ENCODE data around the gene LRPAP1.
"Not testable (repeated sequence)": the region's sequence is repeated elsewhere in the genome, so short reads cannot be mapped to it uniquely, and the experiment has no call there.

LRPAP1 gene

DNA sequence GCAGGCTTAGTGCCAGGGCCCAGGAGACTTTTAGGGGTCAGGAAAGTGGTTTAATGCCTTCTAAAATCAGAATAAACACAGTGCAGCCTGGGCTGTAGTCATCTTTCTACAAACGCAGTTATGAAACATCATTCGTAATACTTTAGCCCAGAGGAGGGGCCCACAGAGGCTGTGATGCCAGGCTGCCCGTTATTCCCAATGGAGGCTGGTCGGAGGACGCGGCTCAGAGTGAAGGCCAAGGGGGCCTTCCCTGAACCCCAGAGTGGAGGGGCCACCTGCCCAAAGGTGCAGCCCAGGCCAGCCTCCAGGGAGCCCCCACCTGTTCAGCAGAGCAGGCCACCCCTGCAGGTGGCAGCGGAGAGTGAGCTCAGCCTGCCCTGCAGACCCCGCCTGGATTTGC, 29.9 kb upstream of the LRPAP1 start:
- in situ Hi-C loops (cut with HindIII; ENCODE audit: low sequenced_read_pairs): not testable (repeated sequence)

DNA sequence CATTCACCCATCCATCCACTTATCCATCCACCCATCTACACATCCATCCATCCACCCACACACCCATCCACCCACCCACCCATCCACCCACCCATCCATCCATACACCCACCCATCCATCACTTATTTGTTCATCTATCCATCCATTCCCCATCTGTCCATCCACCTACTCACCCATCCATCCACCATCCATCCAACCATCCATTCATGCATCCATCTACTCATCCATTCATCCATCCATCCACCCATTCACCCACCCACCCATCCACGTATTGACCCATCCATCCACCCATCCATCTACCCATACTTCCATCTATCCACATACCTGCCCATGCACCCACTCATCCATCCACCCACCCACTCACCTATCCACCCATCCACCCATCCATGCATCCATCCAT, 28.2 kb upstream of the LRPAP1 start:
- in situ Hi-C loops (cut with HindIII; ENCODE audit: low sequenced_read_pairs): not testable (repeated sequence)

DNA sequence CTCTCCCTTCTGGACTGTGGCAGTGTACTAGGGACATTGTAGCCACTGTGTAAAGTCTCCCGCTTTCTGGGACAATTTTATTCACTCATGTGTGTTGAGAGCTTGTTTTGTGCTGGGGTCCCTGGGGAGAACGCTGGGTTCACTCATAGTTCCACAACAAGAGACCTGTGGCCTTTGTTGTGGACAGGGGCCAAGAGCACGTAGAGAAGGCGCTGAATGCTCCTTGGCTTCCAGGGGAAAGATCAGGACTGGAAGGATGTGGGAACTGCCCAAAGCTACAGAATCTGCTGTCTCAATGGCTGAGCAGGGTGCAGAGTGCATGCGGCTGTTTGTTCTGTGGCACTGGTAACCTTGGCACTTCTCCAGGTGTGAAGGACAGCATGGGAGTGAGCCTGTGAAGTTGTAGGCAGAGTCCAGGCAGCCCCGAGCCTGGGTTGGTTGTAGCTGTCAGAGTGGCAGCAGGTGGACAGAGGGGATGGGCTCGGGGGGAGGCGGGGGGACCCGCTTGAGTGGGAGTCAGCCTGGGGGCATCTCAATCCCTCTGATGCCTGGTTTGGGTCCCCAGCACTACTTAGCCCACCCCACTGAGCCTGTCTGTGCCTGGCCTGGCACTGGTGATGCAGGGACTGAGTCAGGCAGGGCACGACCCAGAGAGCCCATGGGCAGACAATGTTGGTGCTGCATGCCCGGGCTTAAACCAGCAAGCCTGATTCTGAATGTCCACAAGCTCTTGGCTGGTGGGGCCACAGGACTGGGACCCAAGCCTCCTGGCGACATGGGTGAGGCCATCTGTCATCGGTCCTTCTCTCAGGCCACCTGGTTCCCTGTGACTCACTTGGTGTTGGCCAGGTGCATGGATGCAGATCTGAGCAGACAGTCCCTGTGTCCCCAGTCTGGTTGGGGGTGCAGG, 27.4 kb upstream of the LRPAP1 start:
- in situ Hi-C loops (cut with HindIII; ENCODE audit: low sequenced_read_pairs): not testable (repeated sequence)

DNA sequence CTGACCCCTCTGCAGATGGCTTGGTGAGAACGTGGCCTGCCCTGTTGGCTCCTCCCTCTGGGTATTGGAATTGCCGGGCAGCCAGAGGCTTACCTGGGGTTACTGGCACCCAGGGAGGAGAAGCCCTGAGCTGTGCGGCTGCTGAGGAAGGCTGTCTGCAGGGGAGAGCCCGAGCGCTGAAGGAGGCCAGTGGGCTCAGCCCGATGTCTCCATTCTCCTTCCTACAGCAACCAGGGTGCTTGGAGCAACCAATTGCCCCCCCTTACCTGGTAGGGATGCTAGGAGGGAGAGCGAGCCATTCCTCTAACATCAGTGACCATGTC, 26.3 kb upstream of the LRPAP1 start:
- in situ Hi-C loops (cut with HindIII; ENCODE audit: low sequenced_read_pairs): not testable (repeated sequence)

DNA sequence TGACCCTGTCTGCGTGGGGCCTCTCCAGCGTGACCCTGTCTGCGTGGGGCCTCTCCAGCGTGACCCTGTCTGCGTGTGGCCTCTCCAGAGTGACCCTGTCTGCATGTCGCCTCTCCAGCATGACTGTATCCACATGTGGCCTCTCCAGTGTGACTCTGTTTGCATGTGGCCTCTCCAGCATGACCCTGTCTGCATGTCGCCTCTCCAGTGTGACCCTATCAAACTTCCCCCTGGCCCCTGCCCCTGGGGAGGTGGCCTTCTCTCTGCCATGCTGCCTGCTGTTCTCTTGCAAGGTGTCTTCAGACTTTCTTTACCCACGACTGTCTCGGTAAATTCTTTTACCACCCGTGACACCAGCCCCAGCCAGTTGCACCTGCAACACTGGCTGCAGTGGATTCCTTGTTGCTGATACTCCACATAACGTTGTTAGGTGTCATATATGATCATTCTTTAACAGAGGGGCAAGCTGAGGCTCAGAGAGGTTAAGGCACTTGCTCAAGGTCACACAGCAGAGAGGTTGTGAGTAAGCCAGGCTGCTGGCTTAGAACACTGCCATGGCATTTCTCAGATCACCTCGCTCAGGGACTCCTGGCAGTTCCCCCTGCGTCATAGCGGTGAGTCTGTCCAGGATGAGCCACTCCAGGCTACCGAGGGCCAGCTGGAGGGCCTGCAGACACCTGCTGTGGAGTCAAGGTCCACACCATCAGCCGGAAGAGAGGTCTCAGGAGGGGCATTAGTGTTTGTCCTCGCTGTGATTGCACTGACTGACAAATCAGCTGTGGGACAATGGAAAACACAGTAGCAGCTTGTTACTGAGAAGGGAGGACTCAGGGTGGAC, 25.7 kb upstream of the LRPAP1 start:
- in situ Hi-C loops (cut with HindIII; ENCODE audit: low sequenced_read_pairs): not testable (repeated sequence)

DNA sequence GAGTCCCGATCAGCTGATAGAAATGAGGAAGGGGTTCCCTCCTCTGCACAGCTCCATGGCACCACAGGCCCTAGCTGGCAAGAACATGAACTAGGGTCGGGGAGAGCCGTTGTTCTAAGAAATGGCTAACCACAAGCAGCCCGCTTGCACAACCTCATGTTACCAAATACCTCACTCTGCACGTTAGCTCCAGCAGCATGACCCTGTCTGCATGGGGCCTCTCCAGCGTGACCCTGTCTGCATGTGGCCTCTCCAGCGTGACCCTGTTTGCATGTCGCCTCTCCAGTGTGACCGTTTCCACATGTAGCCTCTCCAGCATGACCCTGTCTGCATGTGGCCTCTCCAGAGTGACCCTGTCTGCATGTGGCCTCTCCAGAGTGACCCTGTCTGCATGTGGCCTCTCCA, 24.9 kb upstream of the LRPAP1 start:
- in situ Hi-C loops (cut with HindIII; ENCODE audit: low sequenced_read_pairs): not testable (repeated sequence)

DNA sequence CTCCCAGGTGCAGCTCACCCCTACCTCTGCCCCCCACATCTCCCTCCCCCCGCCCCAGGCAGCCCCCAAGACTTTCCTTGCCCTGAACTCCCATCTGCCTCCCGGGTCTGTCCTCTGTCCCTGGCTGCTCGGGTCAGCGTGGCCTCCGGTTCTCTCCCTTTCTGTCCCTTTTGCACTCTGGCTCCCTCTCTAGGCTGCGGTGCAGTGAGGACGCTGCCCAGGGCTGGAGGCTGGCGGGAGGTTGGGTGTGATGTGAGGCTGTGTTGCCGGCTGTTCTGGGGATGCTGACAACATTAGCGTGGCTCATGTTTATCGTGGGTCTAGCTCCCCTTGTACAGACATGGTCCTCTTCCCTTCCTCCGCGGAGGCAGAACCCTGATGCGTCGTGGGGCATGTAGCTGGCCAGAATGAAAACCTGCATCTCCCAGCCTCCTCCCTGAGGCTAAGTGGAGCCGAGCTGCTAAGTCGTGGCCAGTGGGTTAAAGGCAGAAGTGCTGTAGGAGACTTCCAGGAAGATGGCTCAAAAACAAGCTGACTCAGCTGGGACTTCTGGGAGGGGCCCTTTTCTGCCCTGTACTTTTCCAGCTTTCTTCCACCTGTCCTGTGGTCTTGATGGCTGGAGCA, 24.1 kb upstream of the LRPAP1 start:
- in situ Hi-C loops (cut with HindIII; ENCODE audit: low sequenced_read_pairs): not testable (repeated sequence)

DNA sequence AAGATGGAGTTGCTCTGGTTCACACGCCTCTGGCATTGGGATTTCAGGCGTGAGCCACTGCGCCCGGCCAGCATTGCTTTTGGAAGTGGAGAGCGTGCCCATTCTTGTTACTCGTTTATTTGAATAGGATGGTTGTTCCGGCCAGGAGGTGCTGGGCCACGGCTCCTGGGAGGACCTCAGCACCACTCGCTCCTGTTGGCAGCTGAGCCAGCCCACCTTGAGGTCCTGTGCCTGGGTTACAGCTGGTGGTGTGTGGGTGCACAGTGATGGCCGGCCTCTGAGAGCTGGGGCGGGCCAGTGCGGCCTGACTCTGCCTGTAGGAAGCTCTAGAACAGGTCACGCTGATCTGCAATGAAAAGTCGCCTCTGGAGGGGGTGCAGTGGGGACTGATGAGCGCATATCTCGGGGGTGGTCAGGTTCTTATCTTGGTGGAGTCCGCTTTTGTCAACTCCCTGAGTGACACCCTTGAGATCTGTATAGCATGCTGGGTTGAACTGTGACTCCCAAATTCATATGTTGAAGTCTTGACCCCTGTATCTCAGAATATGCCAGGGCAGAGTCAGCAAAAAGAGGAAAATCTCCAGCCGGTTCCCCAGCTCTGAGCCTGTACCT, 23.3 kb upstream of the LRPAP1 start:
- in situ Hi-C loops (cut with HindIII; ENCODE audit: low sequenced_read_pairs): not testable (repeated sequence)

DNA sequence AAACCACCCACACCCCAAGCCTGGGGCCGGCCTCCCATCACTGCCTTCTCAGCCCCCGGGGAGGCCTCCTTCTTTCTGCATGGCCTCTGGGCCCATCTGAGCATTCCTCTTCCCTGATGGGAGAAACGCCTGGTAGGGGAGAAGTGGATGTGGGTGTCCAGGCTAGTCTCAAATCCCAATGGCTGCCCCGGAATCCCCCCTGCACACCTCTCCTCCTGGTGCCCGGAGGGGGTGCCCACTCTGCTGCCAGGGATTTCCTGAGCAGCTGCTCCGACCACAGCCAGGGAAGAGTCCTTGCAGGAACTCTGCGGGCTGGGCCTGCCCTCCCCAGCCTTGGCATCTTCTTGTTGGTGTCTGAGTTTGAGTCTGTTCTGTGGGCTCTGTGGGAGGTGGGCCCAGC, 19.1 kb upstream of the LRPAP1 start:
- in situ Hi-C loops (cut with HindIII; ENCODE audit: low sequenced_read_pairs): not testable (repeated sequence)

DNA sequence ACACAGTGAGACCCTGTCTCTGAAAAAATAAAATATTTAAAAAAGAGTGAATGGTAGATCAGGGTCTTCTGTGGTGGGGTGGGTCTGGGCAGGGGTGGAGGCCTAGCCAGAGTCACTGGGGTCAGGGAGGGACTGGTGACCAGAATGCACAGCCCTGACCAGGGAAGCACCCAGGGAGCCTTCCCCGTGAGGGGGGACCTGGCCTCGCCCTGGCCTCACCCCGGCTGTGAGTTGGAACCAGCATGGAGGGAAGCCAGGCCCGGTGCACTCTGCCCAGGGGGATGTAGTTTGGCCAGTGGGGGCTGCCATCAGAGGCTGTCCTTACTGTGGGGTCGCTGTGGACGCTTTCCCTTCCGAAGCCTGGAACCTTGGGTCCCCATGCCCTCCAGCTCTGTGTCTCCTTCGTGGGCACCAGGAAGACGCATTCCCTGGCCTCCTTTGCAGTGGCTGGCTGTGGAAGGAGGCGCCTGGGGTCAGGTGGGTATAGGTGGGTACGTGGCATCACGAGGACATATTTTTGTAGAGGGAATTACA, 18.6 kb upstream of the LRPAP1 start:
- in situ Hi-C loops (cut with HindIII; ENCODE audit: low sequenced_read_pairs): not testable (repeated sequence)

DNA sequence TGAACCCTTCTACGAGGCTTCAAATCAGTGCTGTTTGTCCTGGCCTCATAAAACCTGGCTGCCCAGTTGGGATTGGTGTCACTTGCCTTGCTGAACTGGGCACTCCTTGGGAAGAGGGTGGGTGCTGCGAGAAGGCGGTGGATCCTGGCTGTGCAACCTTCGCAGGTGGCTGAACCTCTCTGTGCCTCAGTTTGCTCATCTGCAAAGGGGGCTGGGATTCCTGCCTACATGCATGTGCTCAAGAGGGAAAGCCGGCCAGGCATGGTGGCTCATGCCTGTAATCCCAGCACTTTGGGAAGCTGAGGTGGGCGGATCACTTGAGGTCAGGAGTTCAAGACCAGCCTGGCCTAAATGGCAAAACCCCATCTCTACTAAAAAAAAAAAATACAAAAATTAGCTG, 17.8 kb upstream of the LRPAP1 start:
- in situ Hi-C loops (cut with HindIII; ENCODE audit: low sequenced_read_pairs): not testable (repeated sequence)

DNA sequence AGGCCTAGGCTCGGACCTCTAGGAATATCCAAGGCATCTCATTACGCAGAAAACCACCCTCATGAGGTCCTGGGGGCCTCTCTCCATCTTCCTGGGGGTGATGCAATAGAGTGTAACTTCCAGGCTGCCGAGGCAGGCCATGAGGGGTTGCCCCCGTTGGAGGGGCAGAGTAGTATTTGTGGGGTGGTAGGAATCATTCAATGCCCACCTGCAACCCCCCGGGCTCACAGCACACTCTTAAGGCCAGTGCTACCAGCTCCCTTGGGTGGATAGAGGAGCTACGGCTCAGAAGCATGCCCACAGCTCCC, 17.4 kb upstream of the LRPAP1 start:
- in situ Hi-C loops (cut with HindIII; ENCODE audit: low sequenced_read_pairs): not testable (repeated sequence)

DNA sequence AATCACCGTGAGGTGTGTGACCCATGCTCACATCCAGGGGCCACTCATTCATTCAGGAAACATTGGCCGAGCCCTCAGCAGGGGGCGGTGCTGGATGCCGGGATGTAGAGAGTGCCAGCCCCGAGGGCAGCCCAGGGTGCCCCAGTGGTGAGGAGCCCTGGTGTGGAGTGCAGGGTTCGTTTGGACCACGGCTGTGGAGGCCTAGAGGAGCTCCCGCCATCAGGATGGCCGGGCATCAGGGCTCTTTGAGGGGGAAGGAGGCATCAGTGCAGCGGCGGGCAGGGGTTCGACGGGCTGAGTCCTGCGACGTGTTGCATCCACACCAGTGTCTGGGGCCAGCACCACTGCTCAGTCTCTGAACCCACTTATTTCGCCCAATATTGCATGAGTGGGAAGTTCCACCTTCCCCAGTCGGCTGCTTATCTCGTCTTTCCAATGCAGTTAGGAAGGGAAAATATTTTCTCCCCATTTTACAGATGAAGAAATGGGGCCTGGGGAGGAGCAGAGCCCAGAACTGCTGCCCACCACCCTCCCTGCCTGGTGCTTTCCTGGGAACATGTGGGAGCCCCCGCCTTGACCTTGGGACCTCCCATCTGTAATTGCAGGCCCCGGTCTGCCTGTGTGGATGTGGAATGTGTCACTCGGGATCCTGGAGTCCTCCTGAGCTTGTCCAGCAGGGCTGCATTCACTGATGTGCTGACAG, 16.9 kb upstream of the LRPAP1 start:
- in situ Hi-C loops (cut with HindIII; ENCODE audit: low sequenced_read_pairs): not testable (repeated sequence)

DNA sequence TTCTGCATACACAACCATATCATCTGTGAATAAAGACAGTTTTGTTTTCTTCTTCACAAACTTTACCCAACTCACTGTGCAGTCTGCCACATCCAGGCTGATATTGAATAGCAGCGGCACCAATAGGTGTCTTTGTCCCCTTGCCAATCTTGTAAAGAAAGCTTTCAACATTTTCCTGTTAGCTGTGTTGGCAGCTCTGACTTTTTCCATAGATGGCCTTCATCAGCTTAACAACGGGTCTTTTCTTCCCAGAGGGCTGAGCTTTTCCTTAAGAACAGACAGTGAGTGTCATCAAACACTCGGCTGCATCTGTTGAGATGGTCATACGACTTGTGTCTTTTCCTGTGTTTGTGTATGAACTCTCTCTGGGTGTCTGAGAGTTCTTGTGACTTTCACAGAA, 14.5 kb upstream of the LRPAP1 start:
- in situ Hi-C loops (cut with HindIII; ENCODE audit: low sequenced_read_pairs): not testable (repeated sequence)

DNA sequence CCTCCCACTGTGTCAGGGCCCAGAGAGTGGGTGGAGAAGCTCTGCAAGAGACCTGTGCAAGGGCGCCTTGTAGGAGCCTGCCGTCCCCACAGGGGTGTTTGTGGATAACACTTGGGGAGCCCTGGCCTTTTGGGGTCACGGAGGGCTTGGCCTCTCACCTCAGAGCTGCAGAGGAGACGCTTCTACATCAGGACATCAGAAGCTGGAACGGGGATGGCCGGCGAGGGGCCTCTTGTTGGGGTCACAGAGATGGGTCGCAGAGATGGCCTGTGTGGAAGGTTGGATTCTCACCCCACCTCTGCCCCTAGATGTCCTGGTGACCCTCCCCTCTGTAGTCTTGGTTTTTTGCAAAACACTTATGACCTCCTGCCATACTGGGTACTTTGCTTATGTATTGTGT, 13.1 kb upstream of the LRPAP1 start:
- in situ Hi-C loops (cut with HindIII; ENCODE audit: low sequenced_read_pairs): not testable (repeated sequence)

DNA sequence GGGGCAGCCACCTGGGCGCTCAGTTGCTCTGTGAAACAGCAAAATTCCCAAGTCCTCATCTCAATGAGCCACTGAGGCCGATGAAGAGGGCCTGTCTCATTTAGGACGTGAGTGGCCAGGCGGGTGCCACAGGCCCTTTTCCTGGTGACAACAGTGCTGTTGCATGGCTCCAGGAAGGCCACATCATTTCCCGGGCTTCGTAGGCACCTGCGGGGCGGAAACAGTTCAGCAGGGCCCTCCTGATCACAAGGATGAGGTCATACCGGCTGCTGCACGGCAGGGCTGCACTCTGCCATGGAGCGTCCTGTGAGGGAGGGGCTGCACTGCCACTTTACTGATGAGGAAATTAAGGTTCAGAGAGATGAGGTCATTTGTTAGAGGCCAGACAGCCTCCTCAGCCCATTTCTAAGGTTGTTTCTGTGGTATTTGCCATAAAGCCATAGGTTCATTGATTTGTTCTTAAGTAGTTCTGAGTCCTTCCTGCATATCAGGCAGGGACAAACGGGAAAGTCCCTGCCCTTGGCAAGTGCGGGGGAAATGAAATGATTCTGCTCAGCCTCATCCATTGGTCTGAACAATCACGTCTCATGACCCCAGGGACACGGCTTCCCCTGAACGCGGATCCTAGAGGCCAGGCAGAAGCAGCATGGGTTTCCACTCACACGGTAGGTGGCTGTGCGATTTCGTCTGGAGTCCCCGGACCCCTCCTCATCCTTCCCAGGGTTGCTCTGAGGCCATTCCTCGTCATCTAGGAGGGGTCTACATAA, 12.2 kb upstream of the LRPAP1 start:
- in situ Hi-C loops (cut with HindIII; ENCODE audit: low sequenced_read_pairs): not testable (repeated sequence)

DNA sequence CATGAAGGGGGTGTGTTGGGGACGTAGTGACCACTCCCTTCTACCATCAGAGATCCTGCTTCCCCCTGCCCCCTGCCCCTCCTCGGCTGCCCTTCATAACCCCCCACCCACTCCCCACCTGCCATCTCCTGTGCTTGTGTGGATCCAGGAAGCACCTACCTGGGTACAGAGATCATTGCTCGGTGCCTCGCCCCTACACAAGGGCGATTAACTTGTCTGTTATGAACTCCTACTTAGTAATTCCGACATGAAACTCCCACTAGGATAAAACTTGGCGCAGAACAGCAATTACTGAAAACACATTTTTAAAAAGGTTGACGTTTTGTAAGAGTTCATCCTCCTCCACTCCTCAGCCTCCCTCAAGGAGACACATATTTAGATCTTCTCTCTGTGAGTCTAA, 11.2 kb upstream of the LRPAP1 start:
- in situ Hi-C loops (cut with HindIII; ENCODE audit: low sequenced_read_pairs): not testable (repeated sequence)

DNA sequence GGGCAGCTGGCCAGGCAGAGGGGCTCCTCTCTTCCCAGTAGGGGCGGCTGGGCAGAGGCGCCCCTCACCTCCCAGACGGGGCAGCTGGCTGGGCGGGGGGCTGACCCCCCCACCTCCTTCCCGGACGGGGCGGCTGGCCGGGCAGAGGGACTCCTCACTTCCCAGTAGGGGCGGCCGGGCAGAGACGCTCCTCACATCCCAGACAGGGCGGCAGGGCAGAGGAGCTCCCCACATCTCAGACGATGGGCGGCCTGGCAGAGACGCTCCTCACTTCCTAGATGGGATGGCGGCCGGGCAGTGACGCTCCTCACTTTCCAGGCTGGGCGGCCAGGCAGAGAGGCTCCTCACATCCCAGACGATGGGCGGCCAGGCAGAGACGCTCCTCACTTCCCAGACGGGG, 6.7 kb upstream of the LRPAP1 start:
- in situ Hi-C loops (cut with HindIII; ENCODE audit: low sequenced_read_pairs): not testable (repeated sequence)

DNA sequence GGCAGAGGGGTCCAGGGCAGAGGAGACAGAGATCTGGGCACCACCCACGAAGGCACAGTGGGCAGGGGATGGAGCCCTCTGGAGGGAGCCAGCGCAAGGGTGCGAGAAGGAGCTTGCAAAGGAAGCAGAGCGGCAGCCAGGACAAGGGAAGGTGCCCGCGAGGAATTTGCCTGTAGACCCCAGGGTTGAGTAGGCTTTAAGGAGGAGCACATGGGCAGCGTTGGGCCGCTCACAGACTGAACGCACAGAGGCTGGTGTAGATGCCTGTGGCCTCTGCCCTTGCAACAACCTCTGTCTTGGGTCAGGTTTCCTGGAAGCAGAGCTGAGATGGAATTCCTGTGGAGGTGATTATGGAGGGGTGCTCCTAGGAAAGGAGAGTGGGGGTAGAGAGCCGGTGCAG, 3.6 kb upstream of the LRPAP1 start:
- in situ Hi-C loops (cut with HindIII; ENCODE audit: low sequenced_read_pairs): not testable (repeated sequence)

DNA sequence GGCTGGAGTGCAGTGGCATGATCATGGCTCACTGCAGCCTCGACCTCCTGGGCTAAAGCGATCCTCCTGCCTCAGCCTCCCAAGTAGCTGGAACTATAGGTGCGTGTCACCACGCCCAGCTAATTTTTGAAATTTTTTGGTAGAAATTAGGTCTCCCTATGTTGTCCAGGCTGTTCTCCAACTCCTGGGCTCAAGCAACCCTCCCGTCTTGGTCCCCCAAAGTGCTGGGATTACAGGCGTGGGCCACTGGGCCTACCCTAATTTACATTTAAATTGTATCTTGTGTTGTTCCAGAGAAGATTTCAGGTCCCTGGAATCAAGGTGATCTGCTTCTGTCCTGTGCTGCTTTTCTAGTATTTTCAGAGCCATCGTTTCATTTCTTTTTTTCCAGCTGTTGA, 1.2 kb upstream of the LRPAP1 start:
- in situ Hi-C loops (cut with HindIII; ENCODE audit: low sequenced_read_pairs): no loop called here

All from endothelial cell of hepatic sinusoid (primary cell).